PFSK-1 (cell line): ENCODE data around the gene INSIG1.

Source experiments
- FOXP2 ChIP-seq: optimal IDR thresholded peaks from 2 replicates; pipeline ENCODE3; 2011; ENCODE audit warnings: borderline replicate concordance, control low read depth, inconsistent platforms; ENCODE audit not compliant: insufficient read depth; ENCODE audit errors: extremely low read length, extremely low read depth
- POLR2AphosphoS5 ChIP-seq: IDR thresholded peaks from 2 replicates; pipeline ENCODE4 v1.6.1; 2012; ENCODE audit warnings: low read depth, mild to moderate bottlenecking, control low read depth, low read length, moderate library complexity
- REST ChIP-seq, 2 experiments: IDR thresholded peaks; 2 replicates each; pipeline versions ENCODE4 v1.6.1 to v1.8.0; 2011 to 2012; ENCODE audit warnings: low read depth in 2 of 2, low read length in 2 of 2, control low read depth in 1 of 2, inconsistent platforms in 1 of 2, mild to moderate bottlenecking in 1 of 2, moderate library complexity in 1 of 2; ENCODE audit not compliant: insufficient read depth in 1 of 2
- SIN3A ChIP-seq: IDR thresholded peaks from 2 replicates; pipeline ENCODE4 v1.6.1; 2012; ENCODE audit warnings: mild to moderate bottlenecking, low read length, moderate library complexity, borderline replicate concordance; ENCODE audit not compliant: insufficient read depth
- TAF1 ChIP-seq: IDR thresholded peaks from 2 replicates; pipeline ENCODE4 v1.6.1; 2012; ENCODE audit warnings: low read length, control low read depth, borderline replicate concordance; ENCODE audit not compliant: insufficient read depth

INSIG1 gene

GRCh38 chr7:155349601-155350331 lies 52.1 kb downstream of the INSIG1 start:
- TF ChIP-seq FOXP2: no peak
- no peak for TF ChIP-seq POLR2AphosphoS5
- TF ChIP-seq SIN3A: no peak
- TF ChIP-seq TAF1: no peak
- TF ChIP-seq REST (IDR thresholded peaks at IDR 0.05; ENCODE audit: insufficient read depth in 1 of 2, low read depth in 2 of 2, low read length in 2 of 2): no peak

DNA sequence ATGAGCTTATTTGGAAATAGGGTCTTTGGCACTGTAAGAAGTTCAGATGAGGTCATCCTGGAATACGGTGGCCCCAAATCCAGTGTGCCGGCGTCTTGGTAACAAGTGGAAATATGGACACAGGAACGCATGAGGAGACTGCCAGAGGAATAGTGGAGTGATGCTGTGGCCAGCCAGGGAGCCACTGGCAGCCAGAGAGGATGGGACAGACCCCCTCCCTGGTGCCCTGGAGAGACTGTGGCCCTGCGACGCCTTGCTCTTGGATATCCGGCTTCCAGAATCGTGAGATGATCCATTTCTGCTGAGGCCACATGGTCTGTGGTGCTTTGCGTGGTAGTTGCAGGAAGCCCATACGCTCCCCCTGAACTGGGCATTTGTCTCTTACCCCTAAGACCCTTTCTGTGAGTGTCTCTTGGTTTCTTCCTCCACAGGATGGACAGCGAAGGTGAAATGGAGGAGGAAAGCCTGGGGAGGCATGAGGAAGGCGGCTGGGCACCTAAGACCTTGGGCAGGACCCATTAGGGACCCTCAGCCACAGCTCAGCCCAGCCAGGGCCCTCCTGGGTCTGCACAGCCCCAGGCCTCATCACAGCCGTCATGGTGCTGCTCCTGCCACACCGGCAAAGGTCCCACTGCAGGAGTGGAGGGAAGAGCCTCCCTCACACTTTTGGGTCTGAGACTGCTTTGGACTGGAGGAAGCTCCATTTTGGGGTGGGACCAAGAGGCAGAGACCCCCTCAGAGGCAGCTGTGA lies 53.6 kb downstream of the INSIG1 start:
- no peak for TF ChIP-seq FOXP2
- TF ChIP-seq REST (IDR thresholded peaks at IDR 0.05; ENCODE audit: insufficient read depth in 1 of 2, low read depth in 2 of 2, low read length in 2 of 2): no peak
- TF ChIP-seq TAF1: no peak
- no peak for TF ChIP-seq SIN3A
- no peak for TF ChIP-seq POLR2AphosphoS5

DNA sequence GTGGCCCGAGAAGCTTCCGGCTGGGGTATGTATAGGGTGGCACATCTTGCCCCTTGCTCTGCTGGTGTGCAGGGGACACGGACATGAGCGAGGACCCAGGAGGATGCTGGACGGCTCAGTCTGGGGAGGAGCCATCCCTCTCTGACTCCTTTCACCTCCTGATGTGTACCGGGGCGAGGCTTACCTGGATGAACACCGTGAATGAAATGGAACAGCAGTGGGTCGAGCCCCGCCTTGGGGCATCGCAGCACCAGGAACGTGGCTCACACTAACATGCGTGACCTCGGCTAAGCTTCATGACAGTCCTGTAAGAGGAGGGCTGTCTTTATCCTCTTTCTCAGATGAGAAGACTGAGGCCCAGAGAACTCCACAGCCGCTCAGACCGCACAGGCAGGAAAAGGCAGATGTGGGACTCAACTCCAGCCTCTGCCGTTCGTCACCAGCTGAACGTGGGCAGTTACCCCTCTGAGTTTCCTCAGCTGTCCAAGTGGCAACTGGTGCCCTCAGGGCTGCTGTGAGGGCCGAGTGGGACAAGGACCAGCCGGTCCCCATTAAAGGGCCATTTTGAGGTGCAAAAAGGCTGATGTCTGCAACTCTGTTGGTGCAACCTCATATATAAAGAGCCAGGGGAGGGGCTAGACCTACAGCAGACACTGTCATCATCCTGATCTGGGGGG lies 54.5 kb downstream of the INSIG1 start:
- TF ChIP-seq POLR2AphosphoS5: no peak
- TF ChIP-seq REST (IDR thresholded peaks at IDR 0.05; ENCODE audit: insufficient read depth in 1 of 2, low read depth in 2 of 2, low read length in 2 of 2): no peak
- no peak for TF ChIP-seq TAF1
- TF ChIP-seq SIN3A: no peak
- TF ChIP-seq FOXP2: no peak

DNA sequence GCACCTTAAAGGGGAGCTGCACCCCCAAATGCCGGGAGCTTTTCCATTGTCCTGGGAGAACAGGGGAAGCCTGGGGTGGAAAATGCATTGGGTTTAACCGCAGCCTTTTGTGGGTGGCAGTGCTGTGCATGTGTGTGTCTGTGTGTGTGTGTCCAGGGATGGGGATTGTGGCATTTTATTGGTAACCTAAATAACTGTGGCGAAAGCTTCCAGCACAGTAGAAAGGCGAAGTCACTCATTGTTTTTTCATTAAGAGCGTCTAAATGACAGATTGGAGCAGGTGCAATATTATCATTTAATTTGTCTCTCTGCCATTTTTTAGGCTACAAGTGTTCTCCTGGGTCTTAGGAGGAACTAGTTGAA lies 55.1 kb downstream of the INSIG1 start:
- no peak for TF ChIP-seq TAF1
- TF ChIP-seq REST (IDR thresholded peaks at IDR 0.05; ENCODE audit: insufficient read depth in 1 of 2, low read depth in 2 of 2, low read length in 2 of 2): no peak
- TF ChIP-seq POLR2AphosphoS5: no peak
- no peak for TF ChIP-seq FOXP2
- no peak for TF ChIP-seq SIN3A
